K562 (cell line): ENCODE data around the gene HMBS. TPM values are rescaled to one million over a fixed set of nuclear protein-coding genes. Genes with fewer than 3 reads are reported as not detected.
A peak's percentile ranks its signal among the peaks of the same experiment; 100 is the strongest.

Source experiments
- CC2D1A ChIP-seq: fragments of 450-650 bp; IDR thresholded peaks from 2 replicates; pipeline ENCODE4 v1.6.1; 2017; ENCODE audit warnings: mild to moderate bottlenecking
- ETS1 ChIP-seq: conservative IDR thresholded peaks from 2 replicates; pipeline ENCODE4 v1.6.1; 2011; ENCODE audit warnings: low read depth, mild to moderate bottlenecking, low read length; ENCODE audit not compliant: control insufficient read depth
- FOXK1 ChIP-seq: sonication (generic); formaldehyde crosslinking; IDR thresholded peaks from 2 replicates; pipeline ENCODE4 v1.8.0; 2022; ENCODE audit warnings: missing genetic modification reagents, mild to moderate bottlenecking, borderline replicate concordance
- GTF2A2 ChIP-seq: IDR thresholded peaks from 2 replicates; pipeline ENCODE4 v1.6.1; 2016; ENCODE audit warnings: mild to moderate bottlenecking, missing genetic modification characterization, missing compliant biosample characterization
- HDAC2 ChIP-seq: fragments of 450-650 bp; IDR thresholded peaks from 2 replicates; pipeline ENCODE4 v1.6.1; 2016; ENCODE audit warnings: mild to moderate bottlenecking
- HDAC3 ChIP-seq: fragments of 450-650 bp; IDR thresholded peaks from 2 replicates; pipeline ENCODE4 v1.6.1; 2018; ENCODE audit warnings: borderline replicate concordance, mild to moderate bottlenecking, moderate library complexity; ENCODE audit not compliant: partially characterized antibody
- HEY1 ChIP-seq: fragments of 250-450 bp; sonication (Bioruptor Pico); IDR thresholded peaks from 2 replicates; pipeline ENCODE4 v1.5.0; 2020; ENCODE audit warnings: mild to moderate bottlenecking, moderate library complexity, borderline replicate concordance
- HNRNPL ChIP-seq: fragments of 200-400 bp; formaldehyde crosslinking; IDR thresholded peaks from 2 replicates; pipeline ENCODE4 v1.6.1; 2017; ENCODE audit warnings: low read depth, mild to moderate bottlenecking, low read length
- KDM5B ChIP-seq: fragments of 200-600 bp; sonication (generic); IDR thresholded peaks from 2 replicates; pipeline ENCODE4 v1.6.1; 2012; ENCODE audit warnings: low read depth, mild to moderate bottlenecking, moderate library complexity, low read length, control low read depth, inconsistent platforms; ENCODE audit not compliant: insufficient replicate concordance
- KLF1 ChIP-seq: fragments of 450-650 bp; IDR thresholded peaks from 2 replicates; pipeline ENCODE4 v1.6.1; 2016; ENCODE audit warnings: missing genetic modification characterization, missing compliant biosample characterization
- MEF2D ChIP-seq: conservative IDR thresholded peaks from 2 replicates; pipeline ENCODE4 v1.6.1; 2016; ENCODE audit warnings: low read depth, missing genetic modification characterization, missing compliant biosample characterization
- MXI1 ChIP-seq: IDR thresholded peaks from 2 replicates; pipeline ENCODE4 v1.6.1; 2011; ENCODE audit warnings: low read depth, mild to moderate bottlenecking, improper control_type of control experiment, low read length
- NCOA2 ChIP-seq, 2 experiments: fragments of 450-650 bp; IDR thresholded peaks; 2 replicates each; pipeline ENCODE4 v1.6.1; 2018; ENCODE audit warnings: mild to moderate bottlenecking in 2 of 2, moderate library complexity in 1 of 2; ENCODE audit not compliant: partially characterized antibody in 2 of 2
- NR2C2 ChIP-seq, 2 experiments: fragments of 200-800 bp in 1 of 2; sonication (Bioruptor generic) in 1 of 2; sonication (generic) in 1 of 2; formaldehyde crosslinking in 1 of 2; IDR thresholded peaks; 2 replicates each; pipeline versions ENCODE4 v1.6.1 to v1.8.0; 2016 to 2022; ENCODE audit warnings: mild to moderate bottlenecking in 1 of 2, missing compliant biosample characterization in 1 of 2, missing genetic modification characterization in 1 of 2, missing genetic modification reagents in 1 of 2
- NRF1 ChIP-seq, 2 experiments: fragments of 450-650 bp; IDR thresholded peaks in 1 of 2; conservative IDR thresholded peaks in 1 of 2; 2 replicates each; pipeline ENCODE4 v1.6.1; 2014; ENCODE audit warnings: mild to moderate bottlenecking in 2 of 2
- RBM17 ChIP-seq: fragments of 200-400 bp; formaldehyde crosslinking; IDR thresholded peaks from 2 replicates; pipeline ENCODE4 v1.6.1; 2017; ENCODE audit warnings: low read depth, mild to moderate bottlenecking, low read length, borderline replicate concordance
- SNIP1 ChIP-seq: fragments of 450-650 bp; IDR thresholded peaks from 2 replicates; pipeline ENCODE4 v1.7.1; 2017; ENCODE audit warnings: low read depth, mild to moderate bottlenecking
- SP2 ChIP-seq: IDR thresholded peaks from 2 replicates; pipeline ENCODE4 v1.6.1; 2011; ENCODE audit warnings: mild to moderate bottlenecking, low read depth, low read length, moderate library complexity; ENCODE audit not compliant: poor library complexity, severe bottlenecking; ENCODE audit errors: extremely low read depth
- TCF3 ChIP-seq: sonication (generic); formaldehyde crosslinking; IDR thresholded peaks from 2 replicates; pipeline ENCODE4 v1.4.0; 2020; ENCODE audit warnings: mild to moderate bottlenecking, missing genetic modification reagents
- TSC22D4 ChIP-seq: fragments of 450-650 bp; IDR thresholded peaks from 2 replicates; pipeline ENCODE4 v1.6.1; 2016; ENCODE audit warnings: missing genetic modification characterization, missing biosample characterization, control low read depth
- XRCC5 ChIP-seq: fragments of 200-400 bp; formaldehyde crosslinking; IDR thresholded peaks from 2 replicates; pipeline ENCODE4 v1.6.1; 2017; ENCODE audit warnings: low read depth, mild to moderate bottlenecking, low read length
- ZFP30 ChIP-seq: fragments of 250-450 bp; sonication (Bioruptor Pico); IDR thresholded peaks from 2 replicates; pipeline ENCODE4 v1.8.0; 2022; ENCODE audit warnings: moderate library complexity, mild to moderate bottlenecking, inconsistent platforms, borderline replicate concordance
- ZNF780A ChIP-seq: fragments of 250-450 bp; sonication (Bioruptor Pico); IDR thresholded peaks from 2 replicates; pipeline ENCODE4 v1.5.0; 2021; ENCODE audit warnings: mild to moderate bottlenecking
- polyA plus RNA-seq, 8 experiments: library from polyadenylated mRNA; depleted of rRNA in 4 of 8; stranded (reverse) in 5 of 8; unstranded in 3 of 8; fragments of >200 nt; fragmentation: Nextera tagmentation in 2 of 8; fragmentation: Illumina TruSeq in 1 of 8; extraction: Ambion mirVana in 2 of 8; extraction: Trizol in 1 of 8; gene quantifications; 2 replicates each; pipeline versions ENCODE4 v1.2.1 to v1.2.3, GENCODE V29; 2011 to 2014; ENCODE audit warnings: inconsistent platforms in 1 of 8, missing spikeins in 1 of 8
- total RNA-seq, 7 experiments: library from RNA; depleted of rRNA in 6 of 7; stranded (reverse); fragments of >200 nt in 6 of 7; fragmentation: Illumina TruSeq in 2 of 7; extraction: Trizol in 2 of 7; gene quantifications; 2 replicates each; pipeline versions ENCODE4 v1.2.1 to v1.2.3, GENCODE V29; 2011 to 2021; ENCODE audit warnings: low replicate concordance in 1 of 7
- TF ChIP-seq, protein P1 (sequence below): fragments of 150-350 bp; conservative IDR thresholded peaks from 2 replicates; pipeline ENCODE4 v1.6.1; 2014; ENCODE audit warnings: low read length

The HMBS gene
- total and polyA plus RNA-seq, 9 of the 15 experiments (the other 6 are each of a cell fraction or from before 2014, with no cell fraction given): 56.9 to 385 (median 286) TPM

- TF ChIP-seq FOXK1 (CRISPR knock-in tag) (no peak), NR2C2 (CRISPR knock-in tag; IDR thresholded peaks at IDR 0.05) (no peak), NR2C2 (tag; IDR thresholded peaks at IDR 0.05) (peak; percentile 81), MEF2D (tag) (no peak), RBM17 (no peak), ETS1 (0 out of 2 replicates have a peak, but pooled peaks have one; percentile 39), ZNF780A (CRISPR knock-in tag) (no peak), MXI1 (no peak), SP2 (peak; percentile 22), HEY1 (CRISPR knock-in tag) (no peak), TSC22D4 (tag) (no peak), CC2D1A (no peak; the same call in 1 of the 2 replicates), HNRNPL (no peak), GTF2A2 (no peak), HDAC3 (peak; percentile 54), XRCC5 (no peak), KLF1 (tag) (no peak), KDM5B (peak; percentile 3), TCF3 (CRISPR knock-in tag) (no peak), SNIP1 (no peak), NRF1 (conservative IDR thresholded peaks at IDR 0.05 in 1 of 2, IDR thresholded peaks at IDR 0.05 in 1 of 2) (0 out of 4 replicates have a peak, but pooled peaks of 1 of the 2 experiments have one; percentile 24), HDAC2 (peak; percentile 67; the same call in 1 of the 2 replicates), NCOA2 (IDR thresholded peaks at IDR 0.05; ENCODE audit: partially characterized antibody in 2 of 2) (no peak), ZFP30 (no peak)
- TF ChIP-seq, protein P1, sequence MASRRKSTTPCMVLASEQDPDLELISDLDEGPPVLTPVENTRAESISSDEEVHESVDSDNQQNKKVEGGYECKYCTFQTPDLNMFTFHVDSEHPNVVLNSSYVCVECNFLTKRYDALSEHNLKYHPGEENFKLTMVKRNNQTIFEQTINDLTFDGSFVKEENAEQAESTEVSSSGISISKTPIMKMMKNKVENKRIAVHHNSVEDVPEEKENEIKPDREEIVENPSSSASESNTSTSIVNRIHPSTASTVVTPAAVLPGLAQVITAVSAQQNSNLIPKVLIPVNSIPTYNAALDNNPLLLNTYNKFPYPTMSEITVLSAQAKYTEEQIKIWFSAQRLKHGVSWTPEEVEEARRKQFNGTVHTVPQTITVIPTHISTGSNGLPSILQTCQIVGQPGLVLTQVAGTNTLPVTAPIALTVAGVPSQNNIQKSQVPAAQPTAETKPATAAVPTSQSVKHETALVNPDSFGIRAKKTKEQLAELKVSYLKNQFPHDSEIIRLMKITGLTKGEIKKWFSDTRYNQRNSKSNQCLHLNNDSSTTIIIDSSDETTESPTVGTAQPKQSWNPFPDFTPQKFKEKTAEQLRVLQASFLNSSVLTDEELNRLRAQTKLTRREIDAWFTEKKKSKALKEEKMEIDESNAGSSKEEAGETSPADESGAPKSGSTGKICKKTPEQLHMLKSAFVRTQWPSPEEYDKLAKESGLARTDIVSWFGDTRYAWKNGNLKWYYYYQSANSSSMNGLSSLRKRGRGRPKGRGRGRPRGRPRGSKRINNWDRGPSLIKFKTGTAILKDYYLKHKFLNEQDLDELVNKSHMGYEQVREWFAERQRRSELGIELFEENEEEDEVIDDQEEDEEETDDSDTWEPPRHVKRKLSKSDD: no peak
Observed at GRCh38 chr11:119108146-119108856, 23.6 kb downstream of the HMBS start (continued).
